CD8-positive, alpha-beta memory T cell (primary cell): ENCODE results near the gene USH2A. TPM values are rescaled to one million over a fixed set of nuclear protein-coding genes. Genes with fewer than 3 reads are reported as not detected.

Experiments
- CTCF ChIA-PET: fragments of 350-600 bp; sonication (Branson Sonifier 250); formaldehyde crosslinking; loops from one replicate; lab custom pipeline; 2021; ENCODE audit warnings: antibody characterized with exemption; lab: Charles Lee
- POLR2A ChIA-PET: fragments of 350-600 bp; sonication (Branson Sonifier 250); formaldehyde crosslinking; loops from one replicate; lab custom pipeline; 2021; ENCODE audit warnings: antibody characterized with exemption; lab: Charles Lee
- DNase-seq, 5 donors: peaks; one replicate each; pipeline versions ENCODE4 v3.0.0 to v3.0.0-alpha.2; 2020 to 2022; ENCODE audit warnings: mixed read lengths in 1 of 5
- H3K27ac ChIP-seq: one replicate; pipeline ENCODE4 v1.7.0; 2013; ENCODE audit warnings: low read depth, mild to moderate bottlenecking, low read length, moderate library complexity
- H3K27me3 ChIP-seq: 2 replicates; pipeline ENCODE4 v1.7.0; 2013; ENCODE audit warnings: low read length, mild to moderate bottlenecking; ENCODE audit not compliant: insufficient read depth, poor library complexity, severe bottlenecking
- H3K36me3 ChIP-seq: 2 replicates; pipeline ENCODE4 v1.7.0; 2013; ENCODE audit warnings: mild to moderate bottlenecking, low read length, moderate library complexity; ENCODE audit not compliant: insufficient read depth
- H3K4me1 ChIP-seq: 2 replicates; pipeline ENCODE4 v1.7.0; 2013; ENCODE audit warnings: mild to moderate bottlenecking, low read length, moderate library complexity; ENCODE audit not compliant: insufficient read depth
- H3K4me3 ChIP-seq: 2 replicates; pipeline ENCODE4 v1.7.0; 2013; ENCODE audit warnings: mild to moderate bottlenecking, low read length
- H3K9me3 ChIP-seq: 2 replicates; pipeline ENCODE4 v1.7.0; 2013; ENCODE audit warnings: mild to moderate bottlenecking, low read length
- H3K27ac Mint-ChIP-seq, 8 donors: one replicate each; pipeline ENCODE4 v1.8.0; 2020 to 2021; ENCODE audit warnings: mixed read lengths in 8 of 8, mild to moderate bottlenecking in 6 of 8, inconsistent platforms in 3 of 8, moderate library complexity in 3 of 8
- H3K27me3 Mint-ChIP-seq, 2 donors: one replicate each; pipeline ENCODE4 v1.8.0; 2020 to 2021; ENCODE audit warnings: mixed read lengths in 2 of 2, mild to moderate bottlenecking in 1 of 2, moderate library complexity in 1 of 2
- H3K36me3 Mint-ChIP-seq, 3 donors: one replicate each; pipeline ENCODE4 v1.8.0; 2020 to 2021; ENCODE audit warnings: mixed read lengths in 3 of 3, inconsistent platforms in 1 of 3, mild to moderate bottlenecking in 1 of 3
- H3K4me1 Mint-ChIP-seq, 3 donors: one replicate each; pipeline ENCODE4 v1.8.0; 2020 to 2021; ENCODE audit warnings: mixed read lengths in 3 of 3, inconsistent platforms in 1 of 3, mild to moderate bottlenecking in 1 of 3
- H3K4me3 Mint-ChIP-seq, 7 donors: one replicate each; pipeline ENCODE4 v1.8.0; 2020 to 2021; ENCODE audit warnings: mixed read lengths in 7 of 7, mild to moderate bottlenecking in 6 of 7, moderate library complexity in 4 of 7, inconsistent platforms in 2 of 7
- H3K9me3 Mint-ChIP-seq, 5 donors: one replicate each; pipeline ENCODE4 v1.8.0; 2020 to 2022; ENCODE audit warnings: mixed read lengths in 5 of 5, mild to moderate bottlenecking in 3 of 5, moderate library complexity in 2 of 5, inconsistent platforms in 1 of 5
- polyA plus RNA-seq: library from polyadenylated mRNA; unstranded; fragments of 300-500 nt; fragmentation: Illumina TruSeq; gene quantifications from one replicate; pipeline ENCODE4 v1.2.3, GENCODE V29; 2021
- total RNA-seq, 2 experiments: library from RNA; stranded (reverse); gene quantifications; one replicate each; pipeline ENCODE4 v1.2.3, GENCODE V29; 2021

The USH2A gene
- total and polyA plus RNA-seq, 3 experiments from 2014 or later: not detected

- DNase-seq: no peak
- H3K4me3 ChIP-seq: no peak overlapping the region
- no peaks in the 10 kb centered on the region for H3K4me1 Mint-ChIP-seq
- no peak overlapping the region for H3K4me3 Mint-ChIP-seq
- no peak overlapping the region for H3K27ac ChIP-seq
- CTCF ChIA-PET: no interaction called here
- no peaks in the 10 kb centered on the region for H3K36me3 Mint-ChIP-seq
- H3K9me3 Mint-ChIP-seq: peaks cover 0 to 21% (median 6%) of the 10 kb centered on the region in 5 donors
- H3K36me3 ChIP-seq: no peaks in the 10 kb centered on the region
- no peaks in the 10 kb centered on the region for H3K27me3 ChIP-seq
- H3K27me3 Mint-ChIP-seq: no peaks in the 10 kb centered on the region
- POLR2A ChIA-PET: no interaction called here
- no peaks in the 10 kb centered on the region for H3K4me1 ChIP-seq
- H3K27ac Mint-ChIP-seq: peak overlapping the region in 1 of 8 donors; percentile 67
- H3K9me3 ChIP-seq: no peaks in the 10 kb centered on the region
Measured at GRCh38 chr1:216142921-216143320, 280.3 kb downstream of the USH2A start.

- ChIA-PET POLR2A (no interaction called here), CTCF (no interaction called here)
- no peaks in the 10 kb centered on the region for H3K36me3 Mint-ChIP-seq
- H3K27me3 Mint-ChIP-seq: no peaks in the 10 kb centered on the region
- H3K9me3 ChIP-seq: no peaks in the 10 kb centered on the region
- no peak overlapping the region for H3K4me3 ChIP-seq
- H3K4me3 Mint-ChIP-seq: no peak overlapping the region
- no peak for DNase-seq
- H3K4me1 ChIP-seq: no peaks in the 10 kb centered on the region
- H3K27ac Mint-ChIP-seq: peak overlapping the region in 1 of 8 donors; percentile 9
- no peaks in the 10 kb centered on the region for H3K4me1 Mint-ChIP-seq
- no peaks in the 10 kb centered on the region for H3K36me3 ChIP-seq
- H3K9me3 Mint-ChIP-seq: peaks cover 0 to 30% (median 7%) of the 10 kb centered on the region in 5 donors
- H3K27ac ChIP-seq: no peak overlapping the region
- no peaks in the 10 kb centered on the region for H3K27me3 ChIP-seq
Measured at GRCh38 chr1:216140730-216141524, 282.3 kb downstream of the USH2A start.

GRCh38 chr1:216124192-216124781 lies 299.0 kb downstream of the USH2A start:
- ChIA-PET POLR2A (no interaction called here), CTCF (no interaction called here)
- Mint-ChIP-seq H3K36me3 (no peaks in the 10 kb centered on the region), H3K27ac (peak overlapping the region in 1 of 8 donors; percentile 8), H3K4me1 (no peaks in the 10 kb centered on the region), H3K27me3 (no peaks in the 10 kb centered on the region), H3K4me3 (no peak overlapping the region), H3K9me3 (peaks cover 2 to 35% (median 5%) of the 10 kb centered on the region in 5 donors)
- H3K27ac ChIP-seq: no peak overlapping the region
- no peaks in the 10 kb centered on the region for H3K9me3 ChIP-seq
- H3K36me3 ChIP-seq: no peaks in the 10 kb centered on the region
- H3K27me3 ChIP-seq: no peaks in the 10 kb centered on the region
- no peak overlapping the region for H3K4me3 ChIP-seq
- H3K4me1 ChIP-seq: no peaks in the 10 kb centered on the region
- DNase-seq: no peak

DNA sequence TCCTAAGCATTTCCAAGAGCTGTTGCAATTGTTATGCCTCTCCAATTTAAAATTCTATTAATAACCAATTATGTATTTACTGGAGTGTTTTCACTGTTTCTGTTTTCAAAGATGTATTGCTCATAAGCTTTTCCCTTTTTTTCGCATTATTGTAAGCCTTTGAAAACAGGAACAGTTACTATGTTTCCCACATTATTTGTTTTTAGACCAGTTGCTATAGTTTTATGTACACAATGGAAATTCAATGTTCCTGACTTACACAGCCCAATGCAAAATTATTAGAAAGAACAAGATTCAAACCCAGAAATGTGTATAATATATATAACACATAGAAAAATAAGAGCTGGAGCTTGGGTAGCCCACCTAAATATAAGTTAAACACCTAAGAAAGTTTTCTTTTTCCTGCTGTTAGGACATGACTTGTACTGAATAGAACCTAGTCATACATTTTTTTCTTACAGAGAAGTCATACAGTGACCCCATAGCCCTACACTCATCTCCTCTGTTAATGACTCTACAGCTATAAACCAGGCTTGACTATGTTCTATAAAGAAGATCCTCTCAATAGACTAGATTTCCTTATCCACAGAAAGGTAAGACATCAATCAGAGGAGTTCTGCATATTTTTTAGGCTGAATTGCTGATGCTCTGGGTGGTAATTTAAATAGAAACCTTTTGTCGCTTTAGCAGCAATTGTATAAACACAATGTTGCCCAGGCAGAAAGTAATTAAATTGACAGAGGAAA lies 299.6 kb downstream of the USH2A start:
- Histone ChIP-seq H3K9me3 (no peaks in the 10 kb centered on the region), H3K36me3 (no peaks in the 10 kb centered on the region), H3K27me3 (no peaks in the 10 kb centered on the region), H3K27ac (no peak overlapping the region), H3K4me1 (no peaks in the 10 kb centered on the region), H3K4me3 (no peak overlapping the region)
- DNase-seq: no peak
- CTCF ChIA-PET: no interaction called here
- no peaks in the 10 kb centered on the region for H3K36me3 Mint-ChIP-seq
- no peak overlapping the region for H3K4me3 Mint-ChIP-seq
- no peaks in the 10 kb centered on the region for H3K4me1 Mint-ChIP-seq
- H3K9me3 Mint-ChIP-seq: peaks cover 2 to 35% (median 5%) of the 10 kb centered on the region in 5 donors
- no peak overlapping the region for H3K27ac Mint-ChIP-seq
- POLR2A ChIA-PET: no interaction called here
- H3K27me3 Mint-ChIP-seq: no peaks in the 10 kb centered on the region

GRCh38 chr1:216119600-216119999 lies 303.6 kb downstream of the USH2A start:
- CTCF ChIA-PET: no interaction called here

DNA sequence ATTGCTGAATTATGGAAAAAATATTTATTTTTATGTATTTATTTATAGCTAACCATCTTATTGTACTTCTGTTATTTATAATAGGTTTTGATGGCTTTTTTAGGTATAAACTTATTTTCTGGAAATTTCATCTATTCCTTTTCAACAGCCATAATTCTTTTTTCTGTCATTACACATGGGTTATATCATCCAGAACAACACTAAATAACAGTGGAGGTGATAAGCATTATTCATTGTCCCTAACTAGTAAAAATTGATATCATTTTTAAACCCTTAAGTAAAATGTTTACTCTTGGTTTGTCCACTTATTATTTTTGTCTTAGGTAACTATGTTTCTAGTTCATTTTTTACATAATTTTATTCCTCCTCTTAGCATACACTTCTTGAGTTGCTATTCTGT lies 309.1 kb downstream of the USH2A start:
- Mint-ChIP-seq H3K4me1 (no peaks in the 10 kb centered on the region), H3K36me3 (no peaks in the 10 kb centered on the region), H3K9me3 (peaks cover 7 to 27% (median 11%) of the 10 kb centered on the region in 5 donors), H3K27me3 (no peaks in the 10 kb centered on the region), H3K27ac (no peak overlapping the region), H3K4me3 (no peak overlapping the region)
- POLR2A ChIA-PET: no interaction called here
- DNase-seq: no peak
- Histone ChIP-seq H3K27ac (no peak overlapping the region), H3K9me3 (no peaks in the 10 kb centered on the region), H3K4me3 (no peak overlapping the region), H3K27me3 (no peaks in the 10 kb centered on the region), H3K36me3 (no peaks in the 10 kb centered on the region), H3K4me1 (no peaks in the 10 kb centered on the region)
- CTCF ChIA-PET: no interaction called here

More at GRCh38 chr1:216119600-216119999, 303.6 kb downstream of the USH2A start:
- no peak overlapping the region for H3K27ac ChIP-seq
- Mint-ChIP-seq H3K36me3 (no peaks in the 10 kb centered on the region), H3K27ac (no peak overlapping the region), H3K4me3 (no peak overlapping the region), H3K27me3 (no peaks in the 10 kb centered on the region), H3K9me3 (peaks cover 3 to 14% (median 5%) of the 10 kb centered on the region in 5 donors), H3K4me1 (no peaks in the 10 kb centered on the region)
- POLR2A ChIA-PET: no interaction called here
- no peaks in the 10 kb centered on the region for H3K36me3 ChIP-seq
- no peaks in the 10 kb centered on the region for H3K9me3 ChIP-seq
- no peak for DNase-seq
- no peaks in the 10 kb centered on the region for H3K27me3 ChIP-seq
- no peak overlapping the region for H3K4me3 ChIP-seq
- no peaks in the 10 kb centered on the region for H3K4me1 ChIP-seq

DNA sequence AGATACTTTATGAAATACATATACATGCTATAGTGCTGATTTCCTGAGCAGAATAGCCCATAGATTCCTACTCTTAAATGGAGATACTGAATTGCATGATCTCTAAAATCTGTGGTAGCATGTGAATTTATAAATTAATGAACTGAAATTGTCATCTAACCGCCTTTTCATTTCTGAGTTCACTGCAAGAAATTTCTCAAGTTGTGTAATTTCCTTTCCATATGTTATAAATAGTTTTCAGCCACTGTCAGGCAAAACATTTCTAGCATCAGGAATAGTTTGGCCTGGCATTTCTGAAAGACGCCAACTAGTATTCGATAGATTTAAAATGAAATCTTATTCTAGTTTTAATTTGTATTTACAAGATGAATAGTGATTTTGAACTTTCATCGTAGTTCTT lies 310.1 kb downstream of the USH2A start:
- H3K9me3 Mint-ChIP-seq: peaks cover 4 to 31% (median 7%) of the 10 kb centered on the region in 5 donors

GRCh38 chr1:216111842-216112241 lies 311.4 kb downstream of the USH2A start:
- H3K27me3 Mint-ChIP-seq: no peaks in the 10 kb centered on the region
- Histone ChIP-seq H3K36me3 (no peaks in the 10 kb centered on the region), H3K4me1 (no peaks in the 10 kb centered on the region), H3K27ac (no peak overlapping the region), H3K4me3 (no peak overlapping the region), H3K9me3 (no peaks in the 10 kb centered on the region), H3K27me3 (no peaks in the 10 kb centered on the region)
- DNase-seq: no peak
- no peak overlapping the region for H3K4me3 Mint-ChIP-seq
- H3K36me3 Mint-ChIP-seq: no peaks in the 10 kb centered on the region
- H3K4me1 Mint-ChIP-seq: no peaks in the 10 kb centered on the region
- ChIA-PET POLR2A (no interaction called here), CTCF (no interaction called here)
- H3K9me3 Mint-ChIP-seq: peaks cover 4 to 33% (median 7%) of the 10 kb centered on the region in 5 donors
- no peak overlapping the region for H3K27ac Mint-ChIP-seq

More for the DNA sequence above, 310.1 kb downstream of the USH2A start:
- no peak for DNase-seq
- H3K4me1 ChIP-seq: no peaks in the 10 kb centered on the region
- Mint-ChIP-seq H3K27me3 (no peaks in the 10 kb centered on the region), H3K36me3 (no peaks in the 10 kb centered on the region), H3K4me1 (no peaks in the 10 kb centered on the region), H3K27ac (no peak overlapping the region), H3K4me3 (no peak overlapping the region)
- POLR2A ChIA-PET: no interaction called here
- CTCF ChIA-PET: no interaction called here
- no peaks in the 10 kb centered on the region for H3K27me3 ChIP-seq
- H3K27ac ChIP-seq: no peak overlapping the region
- H3K36me3 ChIP-seq: no peaks in the 10 kb centered on the region
- H3K4me3 ChIP-seq: no peak overlapping the region
- H3K9me3 ChIP-seq: no peaks in the 10 kb centered on the region
